Memory B cell (primary cell): ENCODE measurements around the gene GALNT9.

Source experiments
- ATAC-seq: fragments of 150-1000 bp; cut with Tn5 transposase; 2 replicates; pipeline ENCODE4 v1.10.0; 2021; ENCODE audit warnings: low read depth, mild to moderate bottlenecking, moderate library complexity
- DNase-seq, 2 donors: peaks; one replicate each; pipeline ENCODE4 v3.0.0; 2022; ENCODE audit warnings: low spot score in 2 of 2
- H3K27ac Mint-ChIP-seq: one replicate; pipeline ENCODE4 v1.8.0; 2022; ENCODE audit warnings: mild to moderate bottlenecking, moderate library complexity, mixed read lengths
- H3K27me3 Mint-ChIP-seq: one replicate; pipeline ENCODE4 v1.8.0; 2022; ENCODE audit warnings: mixed read lengths
- H3K36me3 Mint-ChIP-seq: one replicate; pipeline ENCODE4 v1.8.0; 2022; ENCODE audit warnings: mild to moderate bottlenecking, mixed read lengths
- H3K4me1 Mint-ChIP-seq: one replicate; pipeline ENCODE4 v1.8.0; 2022; ENCODE audit warnings: mixed read lengths
- H3K4me3 Mint-ChIP-seq: one replicate; pipeline ENCODE4 v1.8.0; 2022; ENCODE audit warnings: mild to moderate bottlenecking, moderate library complexity, mixed read lengths
- H3K9me3 Mint-ChIP-seq: one replicate; pipeline ENCODE4 v1.8.0; 2022; ENCODE audit warnings: mixed read lengths

GALNT9 gene

DNA sequence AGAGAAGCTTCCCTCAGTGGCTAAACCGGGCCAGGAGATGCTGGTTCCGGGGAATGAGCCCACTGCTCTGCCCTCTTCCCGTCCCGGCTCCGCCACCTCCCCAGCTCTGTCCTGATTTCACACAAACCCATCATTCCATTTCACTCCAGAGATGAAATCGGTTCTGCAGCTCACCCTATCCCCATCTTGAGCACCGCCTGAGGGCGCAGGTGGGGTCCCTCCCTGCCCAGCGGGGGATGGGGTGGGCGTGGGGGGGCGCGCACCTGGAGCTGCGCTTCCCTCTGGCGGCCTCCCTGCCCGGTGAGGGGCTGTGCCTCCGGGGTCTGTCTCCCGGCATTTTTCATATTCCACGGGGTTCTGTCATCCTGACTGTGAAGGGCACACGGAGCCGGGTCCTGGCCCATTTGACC, 140.5 kb downstream of the GALNT9 start:
- DNase-seq: no peak
- peaks cover 13% of the 10 kb centered on the region for H3K4me1 Mint-ChIP-seq
- peaks cover 2% of the 10 kb centered on the region for H3K36me3 Mint-ChIP-seq
- H3K9me3 Mint-ChIP-seq: peaks cover 11% of the 10 kb centered on the region
- H3K27me3 Mint-ChIP-seq: peaks cover 3% of the 10 kb centered on the region
- peak overlapping the region; percentile 41 for H3K27ac Mint-ChIP-seq
- ATAC-seq: no peak
- H3K4me3 Mint-ChIP-seq: peak overlapping the region; percentile 87

DNA sequence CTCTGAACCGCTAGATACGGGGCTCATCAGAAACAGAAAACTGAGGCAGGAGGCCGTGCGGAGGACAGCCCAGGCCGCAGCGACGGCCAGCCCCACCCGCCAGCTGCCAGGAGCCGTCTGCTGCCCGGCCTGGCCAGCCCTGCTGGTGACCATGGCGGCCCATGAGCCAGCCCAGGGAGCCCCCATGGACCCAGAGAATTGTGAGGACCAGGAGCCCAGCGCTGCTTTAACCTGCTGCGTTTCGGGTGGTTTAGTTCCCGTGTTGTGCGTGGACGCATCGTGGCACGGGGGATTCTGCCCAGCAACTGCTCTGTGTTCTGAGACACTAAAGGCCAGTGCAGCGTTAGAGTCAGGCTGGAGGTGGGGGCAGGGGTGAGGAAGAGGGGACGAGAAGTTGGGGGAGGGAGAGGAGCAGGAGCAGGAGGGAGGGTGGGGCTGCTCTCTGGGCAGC, 140.9 kb downstream of the GALNT9 start:
- no peak for ATAC-seq
- no peak for DNase-seq
- Mint-ChIP-seq H3K27me3 (peaks cover 2% of the 10 kb centered on the region), H3K4me1 (peaks cover 13% of the 10 kb centered on the region), H3K4me3 (peak overlapping the region; percentile 61), H3K27ac (no peak overlapping the region), H3K9me3 (peaks cover 10% of the 10 kb centered on the region), H3K36me3 (peaks cover 1% of the 10 kb centered on the region)

DNA sequence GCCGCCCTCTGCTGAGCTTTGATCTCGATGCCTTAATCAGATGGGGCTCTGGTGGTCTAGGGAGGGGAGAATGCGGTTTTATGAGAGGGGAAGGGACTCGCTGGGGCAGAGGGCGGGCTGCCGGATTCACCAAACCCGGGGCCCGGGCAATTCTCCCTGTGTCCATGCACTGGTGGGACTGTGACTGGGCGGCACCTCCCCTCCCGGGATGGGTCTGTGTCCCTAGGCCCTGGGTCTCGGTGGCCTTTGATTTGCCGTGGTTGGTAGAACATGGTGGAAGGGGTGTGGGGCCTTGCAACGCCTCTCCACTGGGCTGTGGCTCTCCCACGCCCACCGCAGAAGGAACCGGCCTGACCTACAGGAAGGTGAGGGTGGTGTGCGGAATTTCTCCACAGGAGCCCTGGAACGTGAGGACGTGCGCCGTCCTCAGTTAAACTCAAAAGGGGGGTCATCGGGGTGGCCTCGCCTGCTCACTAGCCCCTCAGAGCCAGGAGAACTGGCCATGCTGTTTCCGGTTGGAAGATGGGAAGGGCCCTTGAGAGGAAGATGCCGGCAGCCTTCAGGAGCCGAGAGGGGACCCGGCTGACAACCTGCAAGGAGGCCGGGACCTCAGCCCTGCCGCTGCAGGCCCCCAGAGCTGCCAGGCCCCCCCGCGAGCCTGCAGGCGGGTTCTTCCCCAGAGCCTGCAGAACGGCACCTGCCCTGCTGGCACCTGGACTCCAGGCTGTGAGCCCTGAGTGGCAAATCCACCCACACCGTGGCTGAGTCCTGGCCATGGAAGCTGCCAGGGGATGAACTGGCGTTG, 141.5 kb downstream of the GALNT9 start:
- Mint-ChIP-seq H3K4me1 (peaks cover 13% of the 10 kb centered on the region), H3K9me3 (peaks cover 9% of the 10 kb centered on the region), H3K4me3 (peak overlapping the region; percentile 11), H3K36me3 (no peaks in the 10 kb centered on the region), H3K27ac (no peak overlapping the region), H3K27me3 (no peaks in the 10 kb centered on the region)
- no peak for DNase-seq
- no peak for ATAC-seq

GRCh38 chr12:132186857-132187620, 142.3 kb downstream of the GALNT9 start:
- Mint-ChIP-seq H3K27ac (no peak overlapping the region), H3K36me3 (no peaks in the 10 kb centered on the region), H3K9me3 (peaks cover 9% of the 10 kb centered on the region), H3K4me3 (no peak overlapping the region), H3K4me1 (peaks cover 13% of the 10 kb centered on the region), H3K27me3 (no peaks in the 10 kb centered on the region)
- DNase-seq (no peak), ATAC-seq (no peak)

- H3K9me3 Mint-ChIP-seq: peaks cover 10% of the 10 kb centered on the region
- H3K4me3 Mint-ChIP-seq: peak overlapping the region; percentile 30
- DNase-seq (no peak), ATAC-seq (no peak)
- peaks cover 13% of the 10 kb centered on the region for H3K4me1 Mint-ChIP-seq
- H3K27me3 Mint-ChIP-seq: peaks cover 3% of the 10 kb centered on the region
- no peak overlapping the region for H3K27ac Mint-ChIP-seq
- H3K36me3 Mint-ChIP-seq: no peaks in the 10 kb centered on the region
These were observed 143.1 kb downstream of the GALNT9 start for GRCh38 chr12:132186208-132186856.

DNA sequence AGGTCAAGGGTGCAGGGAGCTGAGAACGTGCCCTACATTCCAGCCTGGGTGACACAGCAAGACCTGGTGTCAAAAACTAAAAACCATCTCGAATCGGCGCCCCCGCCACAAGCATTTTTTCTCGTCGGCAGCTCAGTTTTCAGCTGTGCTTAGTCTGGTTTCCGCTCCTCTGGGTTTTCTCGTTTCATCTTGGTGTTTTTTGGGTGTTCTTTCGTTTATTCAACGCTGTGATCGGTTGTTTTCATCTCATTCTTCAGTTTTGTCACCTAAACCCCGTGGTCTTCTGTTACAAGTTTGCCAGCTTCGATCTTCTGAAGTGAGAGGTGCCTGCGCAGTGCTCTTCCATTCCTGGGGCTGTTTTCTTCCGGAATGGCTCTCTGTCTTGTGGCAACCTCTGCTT, 143.7 kb downstream of the GALNT9 start:
- H3K4me3 Mint-ChIP-seq: peak overlapping the region; percentile 30

GRCh38 chr12:132182711-132183365, 146.6 kb downstream of the GALNT9 start:
- Mint-ChIP-seq H3K36me3 (no peaks in the 10 kb centered on the region), H3K27ac (no peak overlapping the region), H3K27me3 (peaks cover 19% of the 10 kb centered on the region), H3K4me3 (no peak overlapping the region), H3K4me1 (peaks cover 10% of the 10 kb centered on the region), H3K9me3 (peaks cover 10% of the 10 kb centered on the region)
- no peak for ATAC-seq
- DNase-seq: no peak

More for the DNA sequence above, 143.7 kb downstream of the GALNT9 start:
- Mint-ChIP-seq H3K27me3 (peaks cover 5% of the 10 kb centered on the region), H3K9me3 (peaks cover 10% of the 10 kb centered on the region), H3K27ac (no peak overlapping the region), H3K36me3 (no peaks in the 10 kb centered on the region), H3K4me1 (peaks cover 17% of the 10 kb centered on the region)
- no peak for DNase-seq
- ATAC-seq: no peak

DNA sequence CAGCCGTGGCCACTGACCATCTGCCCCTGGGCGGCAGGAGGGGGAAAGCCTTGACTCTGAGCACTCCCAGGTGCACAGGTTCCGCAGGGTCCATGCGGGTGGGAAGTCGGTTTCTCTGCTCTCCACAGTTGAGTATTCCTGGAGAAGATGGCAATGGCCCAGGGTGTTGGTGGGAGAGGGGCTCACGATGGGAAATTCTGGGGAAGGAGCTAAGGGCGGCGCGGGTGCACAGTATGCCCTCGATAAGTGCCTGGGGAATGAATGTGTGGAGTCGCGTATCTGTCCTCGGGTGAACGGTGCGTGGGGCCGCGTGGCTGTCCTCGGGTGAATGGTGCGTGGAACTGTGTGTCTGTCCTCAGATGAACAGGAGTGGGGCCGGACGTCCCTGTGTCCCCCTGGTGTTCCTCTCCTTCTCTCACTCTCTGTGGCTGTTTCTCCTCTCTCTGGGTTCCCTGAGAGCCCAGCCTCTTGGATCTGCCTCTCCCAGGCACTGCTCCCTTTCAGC, 147.1 kb downstream of the GALNT9 start:
- ATAC-seq (no peak), DNase-seq (no peak)
- Mint-ChIP-seq H3K4me1 (peaks cover 10% of the 10 kb centered on the region), H3K36me3 (no peaks in the 10 kb centered on the region), H3K4me3 (no peak overlapping the region), H3K27ac (no peak overlapping the region), H3K9me3 (peaks cover 10% of the 10 kb centered on the region), H3K27me3 (peaks cover 19% of the 10 kb centered on the region)

DNA sequence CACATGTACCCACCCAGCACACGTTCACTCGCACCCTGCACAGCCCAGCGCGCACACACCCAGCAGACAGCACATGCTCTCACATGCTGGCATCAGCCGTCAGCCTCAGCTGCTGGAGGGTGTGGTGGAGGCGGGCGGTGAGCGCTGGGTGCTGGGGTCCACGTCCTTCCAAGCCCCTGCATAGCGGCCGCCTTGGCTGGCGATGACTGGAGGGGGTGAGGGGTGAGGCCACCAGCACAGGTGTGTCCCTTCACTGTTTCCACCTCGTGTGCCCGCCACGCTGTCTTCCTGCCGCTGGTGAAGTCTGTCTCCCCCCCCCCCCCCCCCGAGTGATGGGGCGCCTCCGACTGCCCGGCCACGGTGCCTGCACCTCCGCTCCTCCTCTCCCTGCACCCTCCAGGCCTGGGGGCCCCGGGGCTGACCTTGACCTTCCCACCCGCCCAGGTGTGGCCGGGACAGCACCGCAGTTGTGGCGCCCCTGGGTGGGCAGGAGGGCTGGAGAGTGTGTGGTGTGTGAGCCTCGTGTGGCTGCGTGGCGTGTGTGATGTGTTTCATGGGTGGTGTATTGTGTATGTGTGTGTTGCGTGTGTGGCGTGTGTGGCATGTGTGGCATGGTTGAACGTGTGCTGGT, 147.7 kb downstream of the GALNT9 start:
- H3K27me3 Mint-ChIP-seq: peaks cover 19% of the 10 kb centered on the region
- no peak overlapping the region for H3K4me3 Mint-ChIP-seq
- H3K27ac Mint-ChIP-seq: no peak overlapping the region

GRCh38 chr12:132180648-132181546, 148.5 kb downstream of the GALNT9 start:
- Mint-ChIP-seq H3K27me3 (peaks cover 22% of the 10 kb centered on the region), H3K9me3 (peaks cover 8% of the 10 kb centered on the region), H3K4me1 (peaks cover 7% of the 10 kb centered on the region), H3K27ac (no peak overlapping the region), H3K4me3 (no peak overlapping the region), H3K36me3 (no peaks in the 10 kb centered on the region)
- ATAC-seq (no peak), DNase-seq (no peak)

More for the DNA sequence above, 147.7 kb downstream of the GALNT9 start:
- Mint-ChIP-seq H3K4me1 (peaks cover 10% of the 10 kb centered on the region), H3K36me3 (no peaks in the 10 kb centered on the region), H3K9me3 (peaks cover 10% of the 10 kb centered on the region)
- DNase-seq: no peak
- no peak for ATAC-seq

- Mint-ChIP-seq H3K4me3 (no peak overlapping the region), H3K36me3 (no peaks in the 10 kb centered on the region), H3K27me3 (peaks cover 22% of the 10 kb centered on the region), H3K4me1 (peaks cover 5% of the 10 kb centered on the region), H3K27ac (no peak overlapping the region), H3K9me3 (peaks cover 4% of the 10 kb centered on the region)
- DNase-seq: no peak
- no peak for ATAC-seq
These were observed 149.7 kb downstream of the GALNT9 start for GRCh38 chr12:132179431-132180362.
